Activated gamma-delta T cell (primary cell): ENCODE measurements around the gene FBLL1.
"Not testable (repeated sequence)": the region's sequence is repeated elsewhere in the genome, so short reads cannot be mapped to it uniquely, and the experiment has no call there.

ENCODE experiments used
- DNase-seq: peaks from one replicate; lab custom pipeline; 2025; lab: John Stamatoyannopoulos, UW

FBLL1 gene

GRCh38 chr5:168552146-168552545 is 23.0 kb downstream of the FBLL1 start:
- DNase-seq: no peak

GRCh38 chr5:168553377-168554130 is 24.4 kb downstream of the FBLL1 start:
- no peak for DNase-seq

DNA sequence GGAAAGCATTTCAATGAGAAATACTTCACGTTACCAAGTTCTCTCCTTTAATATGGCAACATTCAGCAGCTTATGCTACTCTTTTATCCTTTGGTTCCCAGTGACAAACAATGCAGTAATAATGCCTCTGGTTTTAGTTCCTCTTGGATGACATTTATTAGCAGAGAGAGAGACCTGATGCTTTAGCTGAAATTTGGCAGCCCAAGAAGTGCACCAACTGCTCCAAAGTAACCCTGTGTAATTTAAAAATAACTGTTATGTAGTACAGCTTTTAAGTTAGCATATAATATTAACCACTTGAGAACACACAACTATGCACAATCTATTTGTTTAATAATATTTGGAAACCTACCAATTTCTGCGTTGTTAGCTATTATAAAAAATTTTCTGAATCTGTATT is 28.3 kb downstream of the FBLL1 start:
- no peak for DNase-seq

GRCh38 chr5:168562279-168562678 is 33.2 kb downstream of the FBLL1 start:
- DNase-seq: no peak

GRCh38 chr5:168563959-168564358 is 34.9 kb downstream of the FBLL1 start:
- no peak for DNase-seq

- DNase-seq: no peak
Observed at GRCh38 chr5:168568738-168569137, 39.6 kb downstream of the FBLL1 start.

DNA sequence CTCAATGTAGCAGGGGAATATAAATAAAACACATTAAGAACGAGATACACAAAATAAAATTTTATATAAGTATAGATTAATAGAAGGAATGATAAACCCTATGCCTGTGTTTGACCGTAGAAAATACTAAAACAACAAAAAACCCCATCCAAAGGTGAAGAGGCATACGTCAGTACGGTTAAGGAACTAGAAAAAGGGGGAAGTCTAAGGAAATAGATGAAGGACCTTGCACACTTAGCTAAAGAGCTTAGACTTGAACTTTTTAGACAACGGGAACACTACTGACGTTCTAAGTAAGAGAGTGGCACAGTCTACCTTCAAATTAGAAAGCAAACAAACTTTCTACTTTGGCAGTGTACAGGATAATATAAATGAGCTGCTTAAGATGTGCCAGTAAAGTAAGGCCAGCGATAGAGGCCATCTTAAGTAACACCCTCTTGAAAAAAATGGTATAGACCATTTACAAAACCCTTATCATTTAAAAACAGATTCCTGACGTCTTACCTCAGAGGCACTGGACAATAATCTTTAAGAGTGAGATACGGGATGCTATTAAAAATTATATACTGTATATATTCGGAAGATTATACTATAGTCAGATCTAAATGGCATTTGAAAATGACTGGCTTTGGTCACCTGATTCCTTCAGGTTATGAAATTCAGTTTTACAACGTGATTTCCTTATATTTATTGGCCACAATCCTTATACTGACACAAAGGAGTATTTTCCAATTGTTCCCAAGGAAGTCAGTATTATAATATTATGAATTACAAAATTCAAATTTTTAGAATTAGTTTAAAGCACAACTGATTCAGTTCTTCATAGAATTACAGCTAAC is 41.6 kb downstream of the FBLL1 start:
- no peak for DNase-seq

DNA sequence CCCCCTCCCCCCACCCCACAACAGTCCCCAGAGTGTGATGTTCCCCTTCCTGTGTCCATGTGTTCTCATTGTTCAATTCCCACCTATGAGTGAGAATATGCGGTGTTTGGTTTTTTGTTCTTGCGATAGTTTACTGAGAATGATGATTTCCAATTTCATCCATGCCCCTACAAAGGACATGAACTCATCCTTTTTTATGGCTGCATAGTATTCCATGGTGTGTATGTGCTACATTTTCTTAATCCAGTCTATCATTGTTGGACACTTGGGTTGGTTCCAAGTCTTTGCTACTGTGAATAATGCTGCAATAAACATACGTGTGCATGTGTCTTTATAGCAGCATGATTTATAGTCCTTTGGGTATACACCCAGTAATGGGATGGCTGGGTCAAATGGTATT is 44.6 kb downstream of the FBLL1 start:
- not testable (repeated sequence) for DNase-seq

- DNase-seq: not testable (repeated sequence)
Observed at GRCh38 chr5:168574156-168574555, 45.1 kb downstream of the FBLL1 start.

DNA sequence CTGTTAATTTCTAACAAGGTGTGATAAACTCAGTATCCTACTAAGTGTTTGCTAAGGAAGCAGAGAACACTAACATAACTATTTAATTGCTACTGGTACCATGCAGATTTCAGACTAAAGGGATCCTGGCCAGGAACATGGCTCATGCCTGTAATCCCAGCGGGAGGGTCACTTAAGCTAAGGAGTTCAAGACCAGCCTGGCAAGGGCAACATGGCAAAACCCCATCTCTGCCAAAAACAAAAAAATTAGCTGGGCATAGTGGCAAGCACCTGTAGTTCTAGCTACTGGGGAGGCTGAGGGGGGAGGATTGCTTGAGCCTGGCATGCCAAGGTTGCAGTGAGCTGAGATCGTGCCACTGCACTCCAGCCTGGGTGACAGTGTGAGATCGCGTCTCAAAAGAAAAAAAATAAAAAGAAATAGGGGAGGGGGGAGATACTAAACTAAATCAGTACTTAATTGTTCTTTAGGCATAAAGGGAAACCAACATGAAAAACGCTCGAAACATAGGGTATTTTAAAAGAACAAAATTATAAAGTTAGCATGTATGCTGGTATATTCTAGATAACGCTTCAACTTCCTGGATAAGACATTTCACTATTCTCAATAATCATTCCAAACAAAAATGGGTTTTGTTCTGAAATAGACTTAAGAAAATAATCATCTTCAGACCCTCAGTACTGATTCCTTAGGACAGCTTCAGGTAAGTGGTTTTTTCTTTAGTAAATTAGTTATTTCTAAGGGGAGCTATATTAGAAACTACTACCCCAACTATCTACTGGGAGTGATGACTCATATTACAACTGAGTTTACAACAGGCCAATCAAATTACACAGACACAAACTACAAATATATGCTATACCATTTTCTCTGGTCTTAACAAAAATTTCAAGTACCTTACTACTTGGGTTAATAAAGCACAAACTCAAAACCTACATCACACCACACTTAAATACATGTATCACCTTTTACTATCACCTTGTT is 46.6 kb downstream of the FBLL1 start:
- DNase-seq: no peak

DNA sequence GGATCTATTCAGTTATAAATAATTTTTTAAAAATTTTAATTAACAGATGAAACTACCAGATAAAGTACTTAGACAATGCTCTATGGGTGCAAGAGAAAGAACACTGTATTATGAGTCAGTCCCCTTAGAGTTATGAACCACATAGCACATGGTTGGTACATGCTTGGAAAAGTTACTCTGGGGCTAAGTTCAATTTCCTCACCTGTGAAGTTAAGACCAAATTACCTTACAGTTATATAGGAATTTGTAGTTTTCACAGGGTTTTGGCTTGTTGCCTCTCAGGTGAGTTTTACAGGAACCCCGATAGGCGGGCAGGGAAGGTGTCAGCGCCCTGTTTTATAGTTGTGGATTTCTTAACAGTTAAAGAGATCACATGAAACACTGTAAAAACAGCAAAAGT is 48.9 kb downstream of the FBLL1 start:
- no peak for DNase-seq

GRCh38 chr5:168578538-168579487 is 49.7 kb downstream of the FBLL1 start, which contains the start of gene PANK3:
TSS of gene PANK3 (minus strand) at chr5:168579368. CDS start at chr5:168579283, 85 bp downstream.
- DNase-seq: no peak

GRCh38 chr5:168579488-168580226 is 50.6 kb downstream of the FBLL1 start:
- DNase-seq: peak; percentile 94

DNA sequence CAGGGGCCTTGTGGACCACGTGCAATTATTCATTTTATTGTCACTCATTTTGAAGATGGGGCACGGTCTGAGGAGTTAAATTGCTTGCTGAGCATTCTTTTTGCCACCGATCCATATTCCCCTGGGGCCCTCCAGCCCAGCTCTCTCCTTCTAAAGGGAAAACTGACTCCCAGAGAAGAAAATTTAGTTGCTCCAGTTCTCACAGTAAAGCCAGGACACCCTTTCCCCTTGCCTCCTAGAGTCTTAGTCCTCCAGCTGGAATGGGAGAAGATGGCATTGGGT is 51.1 kb downstream of the FBLL1 start:
- no peak for DNase-seq
